ENCODE results near the gene RNF145. TPM values are rescaled to one million over a fixed set of nuclear protein-coding genes. Genes with fewer than 3 reads are reported as not detected.

Gene RNF145
- total and polyA plus RNA-seq, 7 donors, result 6.5 to 91.0 (median 39.3) TPM

- TF ChIP-seq CTCF (IDR thresholded peaks at IDR 0.05) (no peak), POLR2AphosphoS5 (IDR thresholded peaks at IDR 0.05) (no peak), POLR2A (IDR thresholded peaks at IDR 0.05) (no peak), EP300 (IDR thresholded peaks at IDR 0.05) (no peak)
- Histone ChIP-seq H3K27me3 (peaks cover 0 to 7% (median 1%) of the 10 kb centered on the region in 3 donors), H3K27ac (no peak overlapping the region), H3K9me3 (no peaks in the 10 kb centered on the region), H3K4me1 (no peaks in the 10 kb centered on the region), H3K36me3 (no peaks in the 10 kb centered on the region), H3K4me3 (no peak overlapping the region)
- intact Hi-C loops (cut with DNase I), result no loop called here
- DNase-seq, result no peak
Measured at GRCh38 chr5:159113405-159113804, 95.9 kb downstream of the RNF145 start.

- H3K27ac ChIP-seq, result no peak overlapping the region
- no peaks in the 10 kb centered on the region for H3K4me1 ChIP-seq
- intact Hi-C loops (cut with DNase I), result no loop called here
- TF ChIP-seq POLR2AphosphoS5 (IDR thresholded peaks at IDR 0.05), result no peak
- TF ChIP-seq POLR2A (IDR thresholded peaks at IDR 0.05), result no peak
- no peak for TF ChIP-seq EP300 (IDR thresholded peaks at IDR 0.05)
- no peak for TF ChIP-seq CTCF (IDR thresholded peaks at IDR 0.05)
- H3K27me3 ChIP-seq, result peaks cover 0 to 11% (median 7%) of the 10 kb centered on the region in 3 donors
- H3K36me3 ChIP-seq, result no peaks in the 10 kb centered on the region
- no peak for DNase-seq
- 85 to 92% methylated on average over 2 of the region's 2 CpGs for WGBS, 2 donors
- no peaks in the 10 kb centered on the region for H3K9me3 ChIP-seq
- H3K4me3 ChIP-seq, result no peak overlapping the region
Measured at GRCh38 chr5:159112436-159112835, 96.9 kb downstream of the RNF145 start.

Small RNA genes within 50 kb of the gene (small RNA-seq; reads per million reads assigned to genes)
- 0 reads per million in 3 donors for gene RF00263

Other genes with a start within 250 kb of the RNF145 start
- gene EBF1, start 109.6 kb downstream of the RNF145 start, total RNA-seq, result 10 to 100 TPM; 11.9 to 30.5 (median 25.9) TPM
- 1 to 10 TPM in 2 of 3 donors, under 1 TPM in 1; 0.46 to 6.0 (median 4.5) TPM for gene EBF1, start 109.6 kb downstream of the RNF145 start, polyA plus RNA-seq
- gene UBLCP1, start 53.7 kb upstream of the RNF145 start, total RNA-seq, result 10 to 100 TPM; 17.7 to 29.6 (median 19.8) TPM
- 10 to 100 TPM; 15.0 to 18.7 (median 16.2) TPM for gene UBLCP1, start 53.7 kb upstream of the RNF145 start, polyA plus RNA-seq
- gene IL12B, start 120.9 kb upstream of the RNF145 start, total RNA-seq, result not detected
- gene IL12B, start 120.9 kb upstream of the RNF145 start, polyA plus RNA-seq, result not detected